HepG2 (cell line): ENCODE results near the gene NTF3.

Source experiments
- TAF1 ChIP-seq: sonication (generic); formaldehyde crosslinking; IDR thresholded peaks from 2 replicates; pipeline ENCODE4 v1.4.0; 2020; ENCODE audit warnings: missing genetic modification reagents
- ZNF121 ChIP-seq: sonication (generic); formaldehyde crosslinking; IDR thresholded peaks from 2 replicates; pipeline ENCODE4 v1.5.0; 2020; ENCODE audit warnings: mild to moderate bottlenecking, missing genetic modification reagents
- ZSCAN31 ChIP-seq: sonication (generic); formaldehyde crosslinking; IDR thresholded peaks from 2 replicates; pipeline ENCODE4 v1.5.0; 2020; ENCODE audit warnings: low read depth, mild to moderate bottlenecking, missing genetic modification reagents
- TF ChIP-seq, protein P1 (sequence below): sonication (generic); formaldehyde crosslinking; IDR thresholded peaks from 2 replicates; pipeline ENCODE4 v1.8.0; 2022; ENCODE audit warnings: missing genetic modification reagents, mild to moderate bottlenecking, inconsistent platforms, borderline replicate concordance
- TF ChIP-seq, protein P2 (sequence below): sonication (generic); formaldehyde crosslinking; IDR thresholded peaks from 2 replicates; pipeline ENCODE4 v1.5.0; 2020; ENCODE audit warnings: mild to moderate bottlenecking, missing genetic modification reagents, moderate library complexity
- TF ChIP-seq, protein P3 (sequence below): sonication (generic); formaldehyde crosslinking; IDR thresholded peaks from 2 replicates; pipeline ENCODE4 v1.5.0; 2020; ENCODE audit warnings: missing genetic modification reagents, mild to moderate bottlenecking, borderline replicate concordance

- TF ChIP-seq ZNF121: no peak
- TF ChIP-seq ZSCAN31: no peak
- TF ChIP-seq, protein P1, sequence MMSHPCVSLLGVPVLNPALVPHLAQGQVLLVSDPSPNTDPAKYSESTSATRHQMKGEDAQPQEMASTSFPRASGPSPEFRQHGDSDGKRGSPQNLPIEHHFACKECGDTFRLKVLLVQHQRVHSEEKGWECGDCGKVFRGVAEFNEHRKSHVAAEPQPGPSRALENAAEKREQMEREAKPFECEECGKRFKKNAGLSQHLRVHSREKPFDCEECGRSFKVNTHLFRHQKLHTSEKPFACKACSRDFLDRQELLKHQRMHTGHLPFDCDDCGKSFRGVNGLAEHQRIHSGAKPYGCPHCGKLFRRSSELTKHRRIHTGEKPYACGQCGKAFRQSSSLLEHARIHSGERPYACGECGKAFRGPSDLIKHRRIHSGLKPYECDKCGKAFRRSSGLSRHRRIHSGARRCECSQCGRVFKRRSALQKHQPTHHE (CRISPR knock-in tag): no peak
- TF ChIP-seq, protein P2, sequence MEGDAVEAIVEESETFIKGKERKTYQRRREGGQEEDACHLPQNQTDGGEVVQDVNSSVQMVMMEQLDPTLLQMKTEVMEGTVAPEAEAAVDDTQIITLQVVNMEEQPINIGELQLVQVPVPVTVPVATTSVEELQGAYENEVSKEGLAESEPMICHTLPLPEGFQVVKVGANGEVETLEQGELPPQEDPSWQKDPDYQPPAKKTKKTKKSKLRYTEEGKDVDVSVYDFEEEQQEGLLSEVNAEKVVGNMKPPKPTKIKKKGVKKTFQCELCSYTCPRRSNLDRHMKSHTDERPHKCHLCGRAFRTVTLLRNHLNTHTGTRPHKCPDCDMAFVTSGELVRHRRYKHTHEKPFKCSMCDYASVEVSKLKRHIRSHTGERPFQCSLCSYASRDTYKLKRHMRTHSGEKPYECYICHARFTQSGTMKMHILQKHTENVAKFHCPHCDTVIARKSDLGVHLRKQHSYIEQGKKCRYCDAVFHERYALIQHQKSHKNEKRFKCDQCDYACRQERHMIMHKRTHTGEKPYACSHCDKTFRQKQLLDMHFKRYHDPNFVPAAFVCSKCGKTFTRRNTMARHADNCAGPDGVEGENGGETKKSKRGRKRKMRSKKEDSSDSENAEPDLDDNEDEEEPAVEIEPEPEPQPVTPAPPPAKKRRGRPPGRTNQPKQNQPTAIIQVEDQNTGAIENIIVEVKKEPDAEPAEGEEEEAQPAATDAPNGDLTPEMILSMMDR (CRISPR knock-in tag): no peak
- TF ChIP-seq, protein P3, sequence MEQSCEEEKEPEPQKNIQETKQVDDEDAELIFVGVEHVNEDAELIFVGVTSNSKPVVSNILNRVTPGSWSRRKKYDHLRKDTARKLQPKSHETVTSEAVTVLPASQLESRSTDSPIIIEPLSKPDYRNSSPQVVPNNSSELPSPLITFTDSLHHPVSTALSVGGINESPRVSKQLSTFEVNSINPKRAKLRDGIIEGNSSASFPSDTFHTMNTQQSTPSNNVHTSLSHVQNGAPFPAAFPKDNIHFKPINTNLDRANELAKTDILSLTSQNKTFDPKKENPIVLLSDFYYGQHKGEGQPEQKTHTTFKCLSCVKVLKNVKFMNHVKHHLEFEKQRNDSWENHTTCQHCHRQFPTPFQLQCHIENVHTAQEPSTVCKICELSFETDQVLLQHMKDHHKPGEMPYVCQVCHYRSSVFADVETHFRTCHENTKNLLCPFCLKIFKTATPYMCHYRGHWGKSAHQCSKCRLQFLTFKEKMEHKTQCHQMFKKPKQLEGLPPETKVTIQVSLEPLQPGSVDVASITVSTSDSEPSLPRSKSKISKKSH: no peak
- no peak for TF ChIP-seq TAF1 (CRISPR knock-in tag)
These were observed 80.7 kb downstream of the NTF3 start for GRCh38 chr12:5512601-5512970.
